ENCODE measurements around the gene TMEM240. TPM values are rescaled to one million over a fixed set of nuclear protein-coding genes. Genes with fewer than 3 reads are reported as not detected.
A peak's percentile ranks its signal among the peaks of the same experiment; 100 is the strongest.

Gene TMEM240
- total and polyA plus RNA-seq, 2 experiments from 2014 or later = 1.8 to 5.1 TPM

DNA sequence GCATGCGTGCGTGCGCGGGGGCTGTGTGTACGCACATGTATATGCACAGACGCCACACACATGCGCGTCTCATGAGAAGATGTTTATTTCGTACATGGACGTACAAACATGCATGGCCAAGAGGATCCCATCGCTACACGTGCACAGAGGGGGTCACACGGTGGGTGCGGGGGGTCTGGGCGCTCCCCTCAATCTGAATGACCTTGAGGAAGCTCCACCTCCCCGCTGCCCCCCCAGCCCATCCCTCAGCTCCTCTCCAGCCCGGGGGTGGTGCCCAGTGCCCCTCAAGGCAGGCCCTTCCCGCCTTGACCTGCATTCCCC, 1.5 kb downstream of the TMEM240 start:
- H3K27me3 ChIP-seq (ENCODE audit: insufficient read depth) = no peaks in the 10 kb centered on the region
- no peak overlapping the region for H2AFZ ChIP-seq
- H3K36me3 ChIP-seq (ENCODE audit: insufficient read depth) = no peaks in the 10 kb centered on the region
- no peaks in the 10 kb centered on the region for H3K79me2 ChIP-seq (replicated peaks; ENCODE audit: insufficient read depth)
- H3K36me3 Mint-ChIP-seq (ENCODE audit: low read depth) = peaks cover 22% of the 10 kb centered on the region
- peaks cover 8% of the 10 kb centered on the region for H3K4me1 Mint-ChIP-seq
- no peaks in the 10 kb centered on the region; the same call in 1 of the 2 replicates for H3K4me1 ChIP-seq (ENCODE audit: insufficient read depth)
- no peak for TF ChIP-seq EZH2phosphoT487 (IDR thresholded peaks at IDR 0.05; ENCODE audit: unreplicated experiment)
- DNase-seq (ENCODE audit: low spot score) (no peak), ATAC-seq (no peak)
- H3K27ac ChIP-seq (ENCODE audit: low read depth) = no peak overlapping the region
- no peaks in the 10 kb centered on the region for H3K9me2 ChIP-seq (ENCODE audit: insufficient read depth)
- H4K20me1 ChIP-seq (replicated peaks; ENCODE audit: insufficient read depth) = peaks cover 4% of the 10 kb centered on the region; the same call in 1 of the 2 replicates
- H3K9me3 Mint-ChIP-seq = no peaks in the 10 kb centered on the region
- peaks cover 15% of the 10 kb centered on the region for H3K27me3 Mint-ChIP-seq (ENCODE audit: insufficient read depth, low read depth, poor library complexity)
- H3K27ac Mint-ChIP-seq = peak overlapping the region; percentile 28; the same call in 1 of the 2 replicates
- peaks cover 24% of the 10 kb centered on the region for H3F3A ChIP-seq (replicated peaks; ENCODE audit: low read depth)
- H3K4me3 Mint-ChIP-seq = peak overlapping the region; percentile 73
- peak overlapping the region; percentile 86 for H3K4me3 ChIP-seq
- H3K4me2 ChIP-seq = peak overlapping the region; percentile 88

DNA sequence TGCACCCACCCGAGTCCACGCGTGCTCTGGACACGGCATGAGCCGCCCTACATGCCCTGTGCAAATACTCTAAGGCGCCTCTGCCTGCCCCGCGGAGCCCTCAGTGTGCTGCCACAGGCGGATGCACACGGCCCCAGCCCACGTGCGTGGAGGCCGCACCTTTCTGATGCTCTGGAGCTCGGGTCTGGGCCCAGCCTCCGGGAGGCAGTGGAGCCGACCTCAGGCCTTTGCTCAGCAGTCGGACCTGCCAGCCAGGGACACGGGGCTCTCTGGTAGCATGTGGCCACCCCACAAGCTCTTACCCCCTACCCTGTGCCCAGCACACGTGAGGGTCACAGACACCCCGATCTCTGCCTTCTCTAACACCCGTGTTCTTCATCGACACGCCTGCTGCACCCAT, 2.1 kb downstream of the TMEM240 start:
- Mint-ChIP-seq H3K36me3 (ENCODE audit: low read depth) (peaks cover 22% of the 10 kb centered on the region), H3K4me3 (peak overlapping the region; percentile 73), H3K27me3 (ENCODE audit: insufficient read depth, low read depth, poor library complexity) (peaks cover 15% of the 10 kb centered on the region), H3K27ac (0 out of 2 replicates have a peak overlapping the region, but pooled peaks have one; percentile 28), H3K9me3 (no peaks in the 10 kb centered on the region), H3K4me1 (peaks cover 8% of the 10 kb centered on the region)
- no peak overlapping the region for H3K27ac ChIP-seq (ENCODE audit: low read depth)
- H3K9me2 ChIP-seq (ENCODE audit: insufficient read depth) = no peaks in the 10 kb centered on the region
- H3K4me3 ChIP-seq = no peak overlapping the region
- H4K20me1 ChIP-seq (replicated peaks; ENCODE audit: insufficient read depth) = peaks cover 4% of the 10 kb centered on the region; the same call in 1 of the 2 replicates
- no peak for ATAC-seq
- no peaks in the 10 kb centered on the region; the same call in 1 of the 2 replicates for H3K4me1 ChIP-seq (ENCODE audit: insufficient read depth)
- H2AFZ ChIP-seq = no peak overlapping the region
- H3K27me3 ChIP-seq (ENCODE audit: insufficient read depth) = no peaks in the 10 kb centered on the region
- no peak overlapping the region; the same call in 1 of the 2 replicates for H3K4me2 ChIP-seq
- H3K79me2 ChIP-seq (replicated peaks; ENCODE audit: insufficient read depth) = no peaks in the 10 kb centered on the region
- no peak for DNase-seq (ENCODE audit: low spot score)
- H3K36me3 ChIP-seq (ENCODE audit: insufficient read depth) = no peaks in the 10 kb centered on the region
- H3F3A ChIP-seq (replicated peaks; ENCODE audit: low read depth) = peaks cover 24% of the 10 kb centered on the region
- no peak for TF ChIP-seq POLR2AphosphoS5 (IDR thresholded peaks at IDR 0.05; ENCODE audit: low read depth)
- no peak for TF ChIP-seq JUNB (IDR thresholded peaks at IDR 0.05; ENCODE audit: unreplicated experiment)
- no peak for TF ChIP-seq STAT1 (IDR thresholded peaks at IDR 0.05; ENCODE audit: unreplicated experiment)
- TF ChIP-seq CREB1 (CRISPR knock-in tag; IDR thresholded peaks at IDR 0.05; ENCODE audit: low read depth) = no peak
- no peak for TF ChIP-seq NANOG (IDR thresholded peaks at IDR 0.05; ENCODE audit: borderline replicate concordance)
- TF ChIP-seq ZNF331 (CRISPR knock-in tag; IDR thresholded peaks at IDR 0.05; ENCODE audit: low read depth) = no peak
- no peak for TF ChIP-seq EZH2phosphoT487 (IDR thresholded peaks at IDR 0.05; ENCODE audit: unreplicated experiment)
- TF ChIP-seq, protein P1, sequence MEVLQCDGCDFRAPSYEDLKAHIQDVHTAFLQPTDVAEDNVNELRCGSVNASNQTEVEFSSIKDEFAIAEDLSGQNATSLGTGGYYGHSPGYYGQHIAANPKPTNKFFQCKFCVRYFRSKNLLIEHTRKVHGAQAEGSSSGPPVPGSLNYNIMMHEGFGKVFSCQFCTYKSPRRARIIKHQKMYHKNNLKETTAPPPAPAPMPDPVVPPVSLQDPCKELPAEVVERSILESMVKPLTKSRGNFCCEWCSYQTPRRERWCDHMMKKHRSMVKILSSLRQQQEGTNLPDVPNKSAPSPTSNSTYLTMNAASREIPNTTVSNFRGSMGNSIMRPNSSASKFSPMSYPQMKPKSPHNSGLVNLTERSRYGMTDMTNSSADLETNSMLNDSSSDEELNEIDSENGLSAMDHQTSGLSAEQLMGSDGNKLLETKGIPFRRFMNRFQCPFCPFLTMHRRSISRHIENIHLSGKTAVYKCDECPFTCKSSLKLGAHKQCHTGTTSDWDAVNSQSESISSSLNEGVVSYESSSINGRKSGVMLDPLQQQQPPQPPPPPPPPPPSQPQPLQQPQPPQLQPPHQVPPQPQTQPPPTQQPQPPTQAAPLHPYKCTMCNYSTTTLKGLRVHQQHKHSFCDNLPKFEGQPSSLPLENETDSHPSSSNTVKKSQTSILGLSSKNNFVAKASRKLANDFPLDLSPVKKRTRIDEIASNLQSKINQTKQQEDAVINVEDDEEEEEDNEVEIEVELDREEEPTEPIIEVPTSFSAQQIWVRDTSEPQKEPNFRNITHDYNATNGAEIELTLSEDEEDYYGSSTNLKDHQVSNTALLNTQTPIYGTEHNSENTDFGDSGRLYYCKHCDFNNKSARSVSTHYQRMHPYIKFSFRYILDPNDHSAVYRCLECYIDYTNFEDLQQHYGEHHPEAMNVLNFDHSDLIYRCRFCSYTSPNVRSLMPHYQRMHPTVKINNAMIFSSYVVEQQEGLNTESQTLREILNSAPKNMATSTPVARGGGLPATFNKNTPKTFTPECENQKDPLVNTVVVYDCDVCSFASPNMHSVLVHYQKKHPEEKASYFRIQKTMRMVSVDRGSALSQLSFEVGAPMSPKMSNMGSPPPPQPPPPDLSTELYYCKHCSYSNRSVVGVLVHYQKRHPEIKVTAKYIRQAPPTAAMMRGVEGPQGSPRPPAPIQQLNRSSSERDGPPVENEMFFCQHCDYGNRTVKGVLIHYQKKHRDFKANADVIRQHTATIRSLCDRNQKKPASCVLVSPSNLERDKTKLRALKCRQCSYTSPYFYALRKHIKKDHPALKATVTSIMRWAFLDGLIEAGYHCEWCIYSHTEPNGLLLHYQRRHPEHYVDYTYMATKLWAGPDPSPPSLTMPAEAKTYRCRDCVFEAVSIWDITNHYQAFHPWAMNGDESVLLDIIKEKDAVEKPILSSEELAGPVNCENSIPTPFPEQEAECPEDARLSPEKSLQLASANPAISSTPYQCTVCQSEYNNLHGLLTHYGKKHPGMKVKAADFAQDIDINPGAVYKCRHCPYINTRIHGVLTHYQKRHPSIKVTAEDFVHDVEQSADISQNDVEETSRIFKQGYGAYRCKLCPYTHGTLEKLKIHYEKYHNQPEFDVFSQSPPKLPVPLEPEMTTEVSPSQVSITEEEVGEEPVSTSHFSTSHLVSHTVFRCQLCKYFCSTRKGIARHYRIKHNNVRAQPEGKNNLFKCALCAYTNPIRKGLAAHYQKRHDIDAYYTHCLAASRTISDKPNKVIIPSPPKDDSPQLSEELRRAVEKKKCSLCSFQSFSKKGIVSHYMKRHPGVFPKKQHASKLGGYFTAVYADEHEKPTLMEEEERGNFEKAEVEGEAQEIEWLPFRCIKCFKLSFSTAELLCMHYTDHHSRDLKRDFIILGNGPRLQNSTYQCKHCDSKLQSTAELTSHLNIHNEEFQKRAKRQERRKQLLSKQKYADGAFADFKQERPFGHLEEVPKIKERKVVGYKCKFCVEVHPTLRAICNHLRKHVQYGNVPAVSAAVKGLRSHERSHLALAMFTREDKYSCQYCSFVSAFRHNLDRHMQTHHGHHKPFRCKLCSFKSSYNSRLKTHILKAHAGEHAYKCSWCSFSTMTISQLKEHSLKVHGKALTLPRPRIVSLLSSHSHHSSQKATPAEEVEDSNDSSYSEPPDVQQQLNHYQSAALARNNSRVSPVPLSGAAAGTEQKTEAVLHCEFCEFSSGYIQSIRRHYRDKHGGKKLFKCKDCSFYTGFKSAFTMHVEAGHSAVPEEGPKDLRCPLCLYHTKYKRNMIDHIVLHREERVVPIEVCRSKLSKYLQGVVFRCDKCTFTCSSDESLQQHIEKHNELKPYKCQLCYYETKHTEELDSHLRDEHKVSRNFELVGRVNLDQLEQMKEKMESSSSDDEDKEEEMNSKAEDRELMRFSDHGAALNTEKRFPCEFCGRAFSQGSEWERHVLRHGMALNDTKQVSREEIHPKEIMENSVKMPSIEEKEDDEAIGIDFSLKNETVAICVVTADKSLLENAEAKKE (CRISPR knock-in tag; IDR thresholded peaks at IDR 0.05) = no peak
- TF ChIP-seq, protein P2, sequence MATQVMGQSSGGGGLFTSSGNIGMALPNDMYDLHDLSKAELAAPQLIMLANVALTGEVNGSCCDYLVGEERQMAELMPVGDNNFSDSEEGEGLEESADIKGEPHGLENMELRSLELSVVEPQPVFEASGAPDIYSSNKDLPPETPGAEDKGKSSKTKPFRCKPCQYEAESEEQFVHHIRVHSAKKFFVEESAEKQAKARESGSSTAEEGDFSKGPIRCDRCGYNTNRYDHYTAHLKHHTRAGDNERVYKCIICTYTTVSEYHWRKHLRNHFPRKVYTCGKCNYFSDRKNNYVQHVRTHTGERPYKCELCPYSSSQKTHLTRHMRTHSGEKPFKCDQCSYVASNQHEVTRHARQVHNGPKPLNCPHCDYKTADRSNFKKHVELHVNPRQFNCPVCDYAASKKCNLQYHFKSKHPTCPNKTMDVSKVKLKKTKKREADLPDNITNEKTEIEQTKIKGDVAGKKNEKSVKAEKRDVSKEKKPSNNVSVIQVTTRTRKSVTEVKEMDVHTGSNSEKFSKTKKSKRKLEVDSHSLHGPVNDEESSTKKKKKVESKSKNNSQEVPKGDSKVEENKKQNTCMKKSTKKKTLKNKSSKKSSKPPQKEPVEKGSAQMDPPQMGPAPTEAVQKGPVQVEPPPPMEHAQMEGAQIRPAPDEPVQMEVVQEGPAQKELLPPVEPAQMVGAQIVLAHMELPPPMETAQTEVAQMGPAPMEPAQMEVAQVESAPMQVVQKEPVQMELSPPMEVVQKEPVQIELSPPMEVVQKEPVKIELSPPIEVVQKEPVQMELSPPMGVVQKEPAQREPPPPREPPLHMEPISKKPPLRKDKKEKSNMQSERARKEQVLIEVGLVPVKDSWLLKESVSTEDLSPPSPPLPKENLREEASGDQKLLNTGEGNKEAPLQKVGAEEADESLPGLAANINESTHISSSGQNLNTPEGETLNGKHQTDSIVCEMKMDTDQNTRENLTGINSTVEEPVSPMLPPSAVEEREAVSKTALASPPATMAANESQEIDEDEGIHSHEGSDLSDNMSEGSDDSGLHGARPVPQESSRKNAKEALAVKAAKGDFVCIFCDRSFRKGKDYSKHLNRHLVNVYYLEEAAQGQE (IDR thresholded peaks at IDR 0.05; ENCODE audit: unreplicated experiment) = no peak
- TF ChIP-seq, protein P3, sequence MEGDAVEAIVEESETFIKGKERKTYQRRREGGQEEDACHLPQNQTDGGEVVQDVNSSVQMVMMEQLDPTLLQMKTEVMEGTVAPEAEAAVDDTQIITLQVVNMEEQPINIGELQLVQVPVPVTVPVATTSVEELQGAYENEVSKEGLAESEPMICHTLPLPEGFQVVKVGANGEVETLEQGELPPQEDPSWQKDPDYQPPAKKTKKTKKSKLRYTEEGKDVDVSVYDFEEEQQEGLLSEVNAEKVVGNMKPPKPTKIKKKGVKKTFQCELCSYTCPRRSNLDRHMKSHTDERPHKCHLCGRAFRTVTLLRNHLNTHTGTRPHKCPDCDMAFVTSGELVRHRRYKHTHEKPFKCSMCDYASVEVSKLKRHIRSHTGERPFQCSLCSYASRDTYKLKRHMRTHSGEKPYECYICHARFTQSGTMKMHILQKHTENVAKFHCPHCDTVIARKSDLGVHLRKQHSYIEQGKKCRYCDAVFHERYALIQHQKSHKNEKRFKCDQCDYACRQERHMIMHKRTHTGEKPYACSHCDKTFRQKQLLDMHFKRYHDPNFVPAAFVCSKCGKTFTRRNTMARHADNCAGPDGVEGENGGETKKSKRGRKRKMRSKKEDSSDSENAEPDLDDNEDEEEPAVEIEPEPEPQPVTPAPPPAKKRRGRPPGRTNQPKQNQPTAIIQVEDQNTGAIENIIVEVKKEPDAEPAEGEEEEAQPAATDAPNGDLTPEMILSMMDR (conservative IDR thresholded peaks at IDR 0.05; ENCODE audit: low read depth in 2 of 2) = no peak
- TF ChIP-seq ZNF114 (CRISPR knock-in tag; IDR thresholded peaks at IDR 0.05) = no peak
